Progenitor cell of endocrine pancreas (in vitro differentiated cells): ENCODE measurements around the gene SELENOT. TPM values are rescaled to one million over a fixed set of nuclear protein-coding genes. Genes with fewer than 3 reads are reported as not detected.
"Not testable (repeated sequence)": the region's sequence is repeated elsewhere in the genome, so short reads cannot be mapped to it uniquely, and the experiment has no call there.

Source experiments
- DNase-seq: peaks from one replicate; pipeline ENCODE4 v3.0.0; 2021; ENCODE audit warnings: low spot score; ENCODE audit not compliant: unreplicated experiment
- H3K27ac Mint-ChIP-seq: 2 replicates; pipeline ENCODE4 v1.8.0; 2021; ENCODE audit warnings: mild to moderate bottlenecking, moderate library complexity, mixed read lengths
- H3K27me3 Mint-ChIP-seq: 2 replicates; pipeline ENCODE4 v1.8.0; 2021; ENCODE audit warnings: mixed read lengths
- H3K36me3 Mint-ChIP-seq: 2 replicates; pipeline ENCODE4 v1.8.0; 2022; ENCODE audit warnings: mixed read lengths; ENCODE audit not compliant: insufficient read depth
- H3K4me1 Mint-ChIP-seq: 2 replicates; pipeline ENCODE4 v1.8.0; 2021; ENCODE audit warnings: low read depth, mixed read lengths
- H3K4me3 Mint-ChIP-seq: 2 replicates; pipeline ENCODE4 v1.8.0; 2021; ENCODE audit warnings: low read depth, mild to moderate bottlenecking, moderate library complexity, mixed read lengths
- H3K9me3 Mint-ChIP-seq: 2 replicates; pipeline ENCODE4 v1.8.0; 2021; ENCODE audit warnings: low read depth, mixed read lengths
- CTCF ChIP-seq: fragments of 200-600 bp; sonication (generic); IDR thresholded peaks from one replicate; pipeline ENCODE4 v1.5.0; 2021; ENCODE audit warnings: antibody characterized with exemption, mild to moderate bottlenecking; ENCODE audit not compliant: unreplicated experiment
- total RNA-seq: library from RNA; stranded (reverse); gene quantifications from 2 replicates; pipeline ENCODE4 v1.2.1, GENCODE V29; 2021

SELENOT gene
- total RNA-seq, 1 donor from 2014 or later: 68.1 TPM

GRCh38 chr3:150620002-150620689 lies 17.0 kb downstream of the SELENOT start:
- no peak for TF ChIP-seq CTCF
- no peak overlapping the region for H3K27ac Mint-ChIP-seq
- H3K4me1 Mint-ChIP-seq: peaks cover 10% of the 10 kb centered on the region

DNA sequence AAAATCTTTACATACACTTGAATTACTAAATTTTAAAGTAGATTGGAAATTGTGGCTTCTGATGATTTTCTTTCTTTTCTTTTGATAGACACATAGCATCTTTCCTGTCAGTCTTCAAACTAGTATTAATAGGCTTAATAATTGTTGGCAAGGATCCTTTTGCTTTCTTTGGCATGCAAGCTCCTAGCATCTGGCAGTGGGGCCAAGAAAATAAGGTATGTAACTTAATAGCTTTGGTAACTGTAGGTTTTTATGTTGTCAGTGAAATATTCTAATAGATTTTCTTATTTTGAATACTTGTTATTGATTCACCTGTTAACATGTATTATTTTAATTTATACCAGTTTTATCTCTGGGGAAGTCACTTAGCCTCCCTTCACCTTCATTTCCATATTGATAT lies 19.8 kb downstream of the SELENOT start:
- not testable (repeated sequence) for H3K4me1 Mint-ChIP-seq

More at GRCh38 chr3:150620002-150620689, 17.0 kb downstream of the SELENOT start:
- Mint-ChIP-seq H3K27me3 (no peaks in the 10 kb centered on the region), H3K4me3 (no peak overlapping the region), H3K36me3 (peaks cover 16% of the 10 kb centered on the region), H3K9me3 (peaks cover 4% of the 10 kb centered on the region)
- no peak for DNase-seq

GRCh38 chr3:150623945-150624344 lies 20.8 kb downstream of the SELENOT start:
- DNase-seq: no peak
- peaks cover 10% of the 10 kb centered on the region for H3K4me1 Mint-ChIP-seq
- peaks cover 15% of the 10 kb centered on the region for H3K36me3 Mint-ChIP-seq
- no peak overlapping the region for H3K4me3 Mint-ChIP-seq
- no peak for TF ChIP-seq CTCF
- H3K9me3 Mint-ChIP-seq: no peaks in the 10 kb centered on the region
- H3K27me3 Mint-ChIP-seq: no peaks in the 10 kb centered on the region
- no peak overlapping the region for H3K27ac Mint-ChIP-seq

More for the DNA sequence above, 19.8 kb downstream of the SELENOT start:
- H3K36me3 Mint-ChIP-seq: peaks cover 22% of the 10 kb centered on the region
- not testable (repeated sequence) for H3K27ac Mint-ChIP-seq, DNase-seq, H3K27me3 Mint-ChIP-seq, H3K9me3 Mint-ChIP-seq, H3K4me3 Mint-ChIP-seq

GRCh38 chr3:150626148-150626930 lies 23.2 kb downstream of the SELENOT start:
- no peaks in the 10 kb centered on the region for H3K9me3 Mint-ChIP-seq
- no peak for TF ChIP-seq CTCF
- no peak overlapping the region for H3K27ac Mint-ChIP-seq
- H3K27me3 Mint-ChIP-seq: no peaks in the 10 kb centered on the region
- peaks cover 10% of the 10 kb centered on the region for H3K4me1 Mint-ChIP-seq
- no peak overlapping the region for H3K4me3 Mint-ChIP-seq
- peaks cover 16% of the 10 kb centered on the region for H3K36me3 Mint-ChIP-seq
- DNase-seq: no peak

DNA sequence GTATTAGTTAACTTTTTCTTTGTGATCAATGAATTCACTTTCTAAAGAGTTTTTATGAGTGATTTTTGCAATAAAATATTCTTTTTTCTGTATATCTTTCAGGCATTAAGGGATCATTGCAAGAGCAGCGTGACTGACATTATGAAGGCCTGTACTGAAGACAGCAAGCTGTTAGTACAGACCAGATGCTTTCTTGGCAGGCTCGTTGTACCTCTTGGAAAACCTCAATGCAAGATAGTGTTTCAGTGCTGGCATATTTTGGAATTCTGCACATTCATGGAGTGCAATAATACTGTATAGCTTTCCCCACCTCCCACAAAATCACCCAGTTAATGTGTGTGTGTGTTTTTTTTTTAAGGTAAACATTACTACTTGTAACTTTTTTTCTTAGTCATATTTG lies 24.4 kb downstream of the SELENOT start:
- no peaks in the 10 kb centered on the region for H3K27me3 Mint-ChIP-seq
- H3K27ac Mint-ChIP-seq: no peak overlapping the region
- peaks cover 8% of the 10 kb centered on the region for H3K4me1 Mint-ChIP-seq
- no peak for TF ChIP-seq CTCF
- peaks cover 16% of the 10 kb centered on the region for H3K36me3 Mint-ChIP-seq
- no peaks in the 10 kb centered on the region for H3K9me3 Mint-ChIP-seq
- H3K4me3 Mint-ChIP-seq: no peak overlapping the region
- DNase-seq: no peak
